ENCODE data around the gene PHF10. TPM values are rescaled to one million over a fixed set of nuclear protein-coding genes. Genes with fewer than 3 reads are reported as not detected.
A peak's percentile ranks its signal among the peaks of the same experiment; 100 is the strongest.

PHF10 gene
- total RNA-seq, 4 donors from 2014 or later: 64.6 to 96.5 (median 78.0) TPM

DNA sequence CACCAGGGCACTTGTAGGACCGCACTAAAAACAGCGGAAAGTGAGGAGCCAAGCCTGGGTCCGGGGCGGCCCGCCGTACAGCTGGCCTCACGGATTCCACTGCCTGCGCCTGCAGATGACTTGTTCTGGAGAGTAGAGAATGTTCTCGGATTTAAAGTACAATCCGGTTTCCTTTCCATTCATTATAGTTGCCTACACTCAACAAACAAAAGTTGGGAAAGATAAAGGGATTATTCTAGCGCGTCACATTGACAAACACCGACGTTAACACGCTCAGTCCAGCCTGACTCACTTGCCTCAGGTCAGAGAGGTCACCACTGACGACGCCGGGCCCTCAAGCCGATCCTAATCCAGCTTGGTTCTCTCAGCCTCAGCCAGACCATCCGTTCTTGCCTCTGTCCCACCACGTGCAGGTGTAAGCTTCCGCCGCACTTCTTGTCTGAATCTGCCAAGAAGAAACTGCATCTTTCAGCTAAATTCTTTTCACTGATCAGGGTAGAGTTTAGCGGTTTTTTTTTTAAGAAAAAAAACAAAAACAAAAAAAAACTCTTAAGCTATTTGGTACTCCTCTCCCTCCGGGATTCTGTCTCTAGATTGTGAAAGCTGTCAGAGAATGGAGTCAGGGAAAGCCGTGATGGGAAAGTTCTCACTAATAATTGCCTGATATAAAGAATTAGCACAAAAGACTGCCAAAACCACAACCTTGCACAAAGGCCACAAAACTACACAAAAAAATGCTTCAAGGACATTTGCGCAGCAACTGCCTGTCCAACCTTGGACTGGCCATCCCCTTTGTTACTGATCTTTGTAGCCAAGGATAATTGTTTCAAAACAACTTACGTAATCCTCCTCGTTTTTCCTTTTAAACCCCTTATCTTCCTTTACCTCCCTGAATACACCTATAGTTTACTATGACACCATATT, 1.1 kb upstream of the PHF10 start:
- WGBS: 31% methylated on average over 29 of the region's 29 CpGs
- intact Hi-C loops (cut with DNase I): loop anchor here (2.0 kb wide), 1 partner anchor 25 kb away; the partner anchor contains the start of genes DYNLT2 and ERMARD
- no peaks in the 10 kb centered on the region for H3K36me3 ChIP-seq
- H3K9me3 ChIP-seq: no peaks in the 10 kb centered on the region
- peaks cover 26 to 36% (median 32%) of the 10 kb centered on the region in 4 donors for H3K4me1 ChIP-seq
- peak; percentile 92 for DNase-seq (ENCODE audit: extremely low spot score)
- TF ChIP-seq POLR2AphosphoS5 (IDR thresholded peaks at IDR 0.05) (peak; percentile 46 to 73), EP300 (IDR thresholded peaks at IDR 0.05) (no peak)
- H3K27ac ChIP-seq (replicated peaks in 1 of 4): peak overlapping the region; percentile 94 to 98 (median 96)
- peak overlapping the region; percentile 67 to 93 (median 86) for H3K4me3 ChIP-seq
- no peaks in the 10 kb centered on the region for H3K27me3 ChIP-seq

DNA sequence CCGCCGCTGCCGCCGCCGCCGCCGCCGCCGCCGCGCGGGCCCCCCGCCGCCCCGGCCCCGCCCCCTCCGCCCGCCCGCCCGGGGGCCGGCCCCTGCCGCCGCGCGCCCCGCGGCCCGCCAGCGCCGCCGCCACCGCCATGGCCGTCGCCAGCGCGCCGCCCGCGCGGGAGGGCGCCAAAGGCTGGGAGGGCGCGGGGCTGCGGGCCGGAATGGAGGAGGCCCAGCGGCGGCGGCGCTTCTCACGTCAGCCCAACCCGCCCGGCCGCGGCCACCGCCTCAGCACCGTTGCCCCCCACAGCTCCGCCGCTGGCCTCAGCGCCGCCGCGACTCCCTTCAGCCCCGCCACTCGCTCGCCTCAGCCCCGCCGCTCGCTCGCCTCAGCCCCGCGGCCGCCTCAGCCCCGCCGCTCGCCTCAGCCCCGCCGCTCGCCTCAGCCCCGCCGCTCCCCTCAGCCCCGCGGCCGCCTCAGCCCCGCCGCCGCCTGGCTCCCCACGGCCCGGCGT, 258 bp downstream of the PHF10 start:
- peak overlapping the region; percentile 94 to 98 (median 96) for H3K27ac ChIP-seq (replicated peaks in 1 of 4)
- H3K4me3 ChIP-seq: peak overlapping the region; percentile 67 to 93 (median 86)
- peaks cover 26 to 49% (median 37%) of the 10 kb centered on the region in 4 donors for H3K4me1 ChIP-seq
- no peaks in the 10 kb centered on the region for H3K9me3 ChIP-seq
- no peak for DNase-seq (ENCODE audit: extremely low spot score)
- H3K36me3 ChIP-seq: no peaks in the 10 kb centered on the region
- TF ChIP-seq, protein P1, sequence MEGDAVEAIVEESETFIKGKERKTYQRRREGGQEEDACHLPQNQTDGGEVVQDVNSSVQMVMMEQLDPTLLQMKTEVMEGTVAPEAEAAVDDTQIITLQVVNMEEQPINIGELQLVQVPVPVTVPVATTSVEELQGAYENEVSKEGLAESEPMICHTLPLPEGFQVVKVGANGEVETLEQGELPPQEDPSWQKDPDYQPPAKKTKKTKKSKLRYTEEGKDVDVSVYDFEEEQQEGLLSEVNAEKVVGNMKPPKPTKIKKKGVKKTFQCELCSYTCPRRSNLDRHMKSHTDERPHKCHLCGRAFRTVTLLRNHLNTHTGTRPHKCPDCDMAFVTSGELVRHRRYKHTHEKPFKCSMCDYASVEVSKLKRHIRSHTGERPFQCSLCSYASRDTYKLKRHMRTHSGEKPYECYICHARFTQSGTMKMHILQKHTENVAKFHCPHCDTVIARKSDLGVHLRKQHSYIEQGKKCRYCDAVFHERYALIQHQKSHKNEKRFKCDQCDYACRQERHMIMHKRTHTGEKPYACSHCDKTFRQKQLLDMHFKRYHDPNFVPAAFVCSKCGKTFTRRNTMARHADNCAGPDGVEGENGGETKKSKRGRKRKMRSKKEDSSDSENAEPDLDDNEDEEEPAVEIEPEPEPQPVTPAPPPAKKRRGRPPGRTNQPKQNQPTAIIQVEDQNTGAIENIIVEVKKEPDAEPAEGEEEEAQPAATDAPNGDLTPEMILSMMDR (IDR thresholded peaks at IDR 0.05): no peak
- no peak for TF ChIP-seq POLR2AphosphoS5 (IDR thresholded peaks at IDR 0.05)
- no peak for TF ChIP-seq EP300 (IDR thresholded peaks at IDR 0.05)
- no peak for TF ChIP-seq POLR2A (IDR thresholded peaks at IDR 0.05; ENCODE audit: low read depth)
- 0% methylated on average over 4 of the region's 89 CpGs for WGBS
- intact Hi-C loops (cut with DNase I): loop anchor here (2.0 kb wide), 2 partner anchors 21 to 27 kb away; partner anchors contain the start of genes C6orf120, DYNLT2, ERMARD and WDR27
- no peaks in the 10 kb centered on the region for H3K27me3 ChIP-seq

DNA sequence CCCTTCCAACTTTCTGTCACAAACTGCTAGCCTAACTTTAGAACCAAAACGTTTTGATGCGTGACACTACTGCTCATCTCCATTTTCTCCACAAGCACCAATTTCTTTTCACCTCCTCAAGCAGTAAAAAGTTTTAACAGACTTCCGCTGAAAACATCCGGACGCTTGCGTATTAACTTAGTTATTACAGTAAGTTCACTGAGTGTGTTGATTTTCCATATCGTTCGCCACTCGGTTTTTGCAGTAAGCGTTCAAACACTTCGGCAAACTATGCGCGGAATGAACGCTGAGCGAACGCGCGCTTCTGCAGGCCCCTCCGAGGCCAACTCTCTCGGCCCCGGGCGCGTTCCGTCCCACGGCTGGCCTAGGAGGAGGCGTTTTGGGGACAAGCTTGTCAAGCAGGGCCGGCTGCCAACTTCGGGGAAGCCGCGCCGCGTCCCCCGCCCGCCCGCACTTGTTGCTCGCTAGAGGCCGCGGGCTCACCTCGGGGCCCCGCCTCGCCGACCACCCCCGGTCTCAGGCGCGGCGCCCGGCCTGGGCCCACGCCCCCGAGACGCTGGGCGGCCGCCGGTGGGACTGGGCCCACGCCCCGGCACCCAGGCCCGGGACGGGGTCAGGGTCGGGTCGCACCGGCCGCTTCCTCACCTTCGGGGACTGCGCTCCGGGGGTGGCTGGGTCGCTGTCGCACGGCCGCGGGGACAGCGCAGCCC, 945 bp downstream of the PHF10 start:
- no peaks in the 10 kb centered on the region for H3K36me3 ChIP-seq
- WGBS: under 1% methylated on average over 34 of the region's 70 CpGs
- TF ChIP-seq POLR2A (IDR thresholded peaks at IDR 0.05; ENCODE audit: low read depth) (no peak), POLR2AphosphoS5 (IDR thresholded peaks at IDR 0.05) (peak; percentile 39 to 65)
- peak; percentile 93 for DNase-seq (ENCODE audit: extremely low spot score)
- H3K4me1 ChIP-seq: peaks cover 26 to 56% (median 40%) of the 10 kb centered on the region in 4 donors
- H3K4me3 ChIP-seq: peak overlapping the region; percentile 67 to 93 (median 86)
- peak overlapping the region; percentile 93 to 95 (median 94) for H3K27ac ChIP-seq (replicated peaks in 1 of 4)
- H3K27me3 ChIP-seq: no peaks in the 10 kb centered on the region
- no peaks in the 10 kb centered on the region for H3K9me3 ChIP-seq
- intact Hi-C loops (cut with DNase I): loop anchor here (2.0 kb wide), 1 partner anchor 21 kb away; the partner anchor contains the start of genes C6orf120 and WDR27

DNA sequence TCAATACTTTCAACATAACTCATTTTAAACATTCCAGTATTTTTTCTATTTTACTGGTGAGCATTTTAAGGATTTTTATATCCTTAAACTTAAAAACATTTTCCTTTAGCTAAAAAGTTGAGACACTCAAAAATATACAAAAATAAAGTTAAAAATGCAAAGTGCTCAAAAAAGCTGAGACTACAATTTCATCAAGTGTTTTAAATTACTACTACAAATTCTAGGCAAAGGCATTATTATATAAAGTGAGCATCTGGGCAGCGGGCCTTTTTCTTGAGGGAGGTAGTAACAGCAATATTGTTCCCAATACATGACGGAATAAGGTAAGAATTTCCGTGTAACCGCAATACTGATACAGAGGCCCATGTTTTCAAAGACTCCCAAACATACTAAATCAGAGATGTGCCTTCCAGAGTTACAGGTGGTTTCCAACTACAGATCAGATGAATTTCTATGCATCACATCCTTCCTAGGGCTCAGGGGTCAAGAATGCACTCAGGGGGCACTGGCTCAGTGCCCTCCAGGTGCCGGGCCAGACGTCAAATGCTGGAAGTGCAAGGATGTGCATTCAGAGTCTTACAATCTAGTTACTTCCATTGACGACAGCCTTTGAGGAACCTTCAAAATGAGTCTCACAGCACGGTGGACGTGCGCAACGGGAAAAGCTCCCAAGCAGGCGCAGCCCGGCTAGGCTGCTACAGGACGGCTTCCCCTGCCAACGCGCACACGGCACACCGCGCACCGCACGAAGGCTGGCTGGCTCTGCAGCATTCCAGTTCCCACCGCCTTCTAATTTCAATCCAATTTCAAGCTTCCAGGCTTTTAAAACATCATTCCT, 1.7 kb downstream of the PHF10 start:
- TF ChIP-seq POLR2AphosphoS5 (IDR thresholded peaks at IDR 0.05): peak in 1 of 2 donors; percentile 37
- TF ChIP-seq, protein P1 (IDR thresholded peaks at IDR 0.05): no peak
- intact Hi-C loops (cut with DNase I): loop anchor here (2.0 kb wide), 1 partner anchor 20 kb away; the partner anchor contains the start of genes C6orf120 and WDR27
- whole genome bisulfite sequencing: 4% methylated on average over 19 of the region's 22 CpGs
- H3K4me1 ChIP-seq: peaks cover 26 to 59% (median 40%) of the 10 kb centered on the region in 4 donors
- H3K4me3 ChIP-seq: peak overlapping the region; percentile 67 to 93 (median 86)
- H3K27me3 ChIP-seq: no peaks in the 10 kb centered on the region
- H3K27ac ChIP-seq (replicated peaks in 1 of 4): peak overlapping the region; percentile 93 to 95 (median 94)
- H3K9me3 ChIP-seq: no peaks in the 10 kb centered on the region
- H3K36me3 ChIP-seq: peaks cover 0 to 2% (median 0%) of the 10 kb centered on the region in 4 donors
- no peak for DNase-seq (ENCODE audit: extremely low spot score)
